ENCODE measurements around the gene KCTD21. TPM values are rescaled to one million over a fixed set of nuclear protein-coding genes. Genes with fewer than 3 reads are reported as not detected.
A peak's percentile ranks its signal among the peaks of the same experiment; 100 is the strongest.
"Not testable (repeated sequence)": the region's sequence is repeated elsewhere in the genome, so short reads cannot be mapped to it uniquely, and the experiment has no call there.

Gene KCTD21
- total RNA-seq, 1 experiment from 2014 or later, result 7.6 TPM

GRCh38 chr11:78177216-78177615 lies 11.2 kb downstream of the KCTD21 start:
- no peak for DNase-seq (ENCODE audit: low read depth)

- DNase-seq (ENCODE audit: low read depth), result no peak
Observed at GRCh38 chr11:78176605-78177141, 11.8 kb downstream of the KCTD21 start.

- DNase-seq (ENCODE audit: low read depth), result not testable (repeated sequence)
Observed at GRCh38 chr11:78175862-78176261, 12.6 kb downstream of the KCTD21 start.

- DNase-seq (ENCODE audit: low read depth), result no peak
Observed at GRCh38 chr11:78171951-78172350, 16.5 kb downstream of the KCTD21 start.

- no peak for DNase-seq (ENCODE audit: low read depth)
Observed at GRCh38 chr11:78170874-78171549, 17.4 kb downstream of the KCTD21 start.

- DNase-seq (ENCODE audit: low read depth), result no peak
Observed at GRCh38 chr11:78170413-78170812, 18.0 kb downstream of the KCTD21 start.

- peak; percentile 47 for DNase-seq (ENCODE audit: low read depth)
Observed at GRCh38 chr11:78168539-78169477, 19.6 kb downstream of the KCTD21 start.

GRCh38 chr11:78166855-78167469 lies 21.5 kb downstream of the KCTD21 start:
- DNase-seq (ENCODE audit: low read depth), result no peak

- DNase-seq (ENCODE audit: low read depth), result no peak
Observed at GRCh38 chr11:78164471-78164870, 24.0 kb downstream of the KCTD21 start.

GRCh38 chr11:78163828-78164227 lies 24.6 kb downstream of the KCTD21 start:
- no peak for DNase-seq (ENCODE audit: low read depth)

GRCh38 chr11:78161962-78162371 lies 26.5 kb downstream of the KCTD21 start:
- DNase-seq (ENCODE audit: low read depth), result no peak

- no peak for DNase-seq (ENCODE audit: low read depth)
Observed at GRCh38 chr11:78161346-78161745, 27.1 kb downstream of the KCTD21 start.

- DNase-seq (ENCODE audit: low read depth), result no peak
Observed at GRCh38 chr11:78160557-78160956, 27.9 kb downstream of the KCTD21 start.

- DNase-seq (ENCODE audit: low read depth), result no peak
Observed at GRCh38 chr11:78158987-78159652, 29.3 kb downstream of the KCTD21 start.

- DNase-seq (ENCODE audit: low read depth), result no peak
Observed at GRCh38 chr11:78156127-78156844, 32.1 kb downstream of the KCTD21 start.

GRCh38 chr11:78151804-78152203 lies 36.6 kb downstream of the KCTD21 start:
- no peak for DNase-seq (ENCODE audit: low read depth)

- no peak for DNase-seq (ENCODE audit: low read depth)
Observed at GRCh38 chr11:78150754-78151153, 37.7 kb downstream of the KCTD21 start.

- no peak for DNase-seq (ENCODE audit: low read depth)
Observed at GRCh38 chr11:78150346-78150745, 38.1 kb downstream of the KCTD21 start.

GRCh38 chr11:78149646-78150045 lies 38.8 kb downstream of the KCTD21 start:
- peak; percentile 49 for DNase-seq (ENCODE audit: low read depth)

GRCh38 chr11:78147807-78148206 lies 40.6 kb downstream of the KCTD21 start:
- no peak for DNase-seq (ENCODE audit: low read depth)

GRCh38 chr11:78145511-78146025 lies 42.9 kb downstream of the KCTD21 start:
- no peak for DNase-seq (ENCODE audit: low read depth)
